Endothelial cell of umbilical vein (primary cell): ENCODE data around the gene MBTPS2.

ENCODE experiments used
- EZH2 ChIP-seq: IDR thresholded peaks from 2 replicates; pipeline ENCODE4 v1.6.1; 2012; ENCODE audit warnings: borderline replicate concordance, low read depth, mild to moderate bottlenecking, moderate library complexity, low read length, inconsistent platforms; ENCODE audit not compliant: severe bottlenecking
- POLR2A ChIP-seq: IDR thresholded peaks from 2 replicates; pipeline ENCODE4 v1.6.1; 2012; ENCODE audit warnings: low read depth, mild to moderate bottlenecking, control low read depth, low read length
- TF ChIP-seq, protein P1 (sequence below), 2 donors: IDR thresholded peaks; 1 replicate in 1 of 2; 2 replicates in 1 of 2; pipeline ENCODE4 v1.5.1; 2011; ENCODE audit warnings: low read length in 2 of 2, mild to moderate bottlenecking in 2 of 2, moderate library complexity in 2 of 2, control low read depth in 1 of 2, inconsistent platforms in 1 of 2, low read depth in 1 of 2; ENCODE audit not compliant: insufficient read depth in 1 of 2; ENCODE audit errors: extremely low read depth in 1 of 2

DNA sequence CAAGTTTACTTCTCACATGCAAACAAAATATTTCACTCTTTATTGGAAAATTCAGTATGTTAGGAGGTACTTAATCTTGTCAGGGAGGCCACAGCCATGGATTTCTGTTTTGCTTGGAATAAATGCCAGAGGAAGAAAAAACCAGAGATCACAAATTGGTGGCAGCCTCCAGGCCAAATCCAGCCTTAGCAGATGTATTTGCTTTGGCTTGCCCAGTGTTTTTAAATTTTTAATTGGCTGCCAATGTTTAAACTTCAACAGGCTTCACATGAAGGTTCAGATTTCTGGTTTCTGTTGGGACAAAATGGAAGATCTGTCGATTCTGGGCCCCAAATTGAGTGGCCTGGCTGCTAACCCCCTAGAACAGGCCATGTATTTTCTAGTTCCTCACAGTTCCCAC, 35.6 kb downstream of the MBTPS2 start:
- TF ChIP-seq POLR2A (no peak), EZH2 (no peak)
- TF ChIP-seq, protein P1, sequence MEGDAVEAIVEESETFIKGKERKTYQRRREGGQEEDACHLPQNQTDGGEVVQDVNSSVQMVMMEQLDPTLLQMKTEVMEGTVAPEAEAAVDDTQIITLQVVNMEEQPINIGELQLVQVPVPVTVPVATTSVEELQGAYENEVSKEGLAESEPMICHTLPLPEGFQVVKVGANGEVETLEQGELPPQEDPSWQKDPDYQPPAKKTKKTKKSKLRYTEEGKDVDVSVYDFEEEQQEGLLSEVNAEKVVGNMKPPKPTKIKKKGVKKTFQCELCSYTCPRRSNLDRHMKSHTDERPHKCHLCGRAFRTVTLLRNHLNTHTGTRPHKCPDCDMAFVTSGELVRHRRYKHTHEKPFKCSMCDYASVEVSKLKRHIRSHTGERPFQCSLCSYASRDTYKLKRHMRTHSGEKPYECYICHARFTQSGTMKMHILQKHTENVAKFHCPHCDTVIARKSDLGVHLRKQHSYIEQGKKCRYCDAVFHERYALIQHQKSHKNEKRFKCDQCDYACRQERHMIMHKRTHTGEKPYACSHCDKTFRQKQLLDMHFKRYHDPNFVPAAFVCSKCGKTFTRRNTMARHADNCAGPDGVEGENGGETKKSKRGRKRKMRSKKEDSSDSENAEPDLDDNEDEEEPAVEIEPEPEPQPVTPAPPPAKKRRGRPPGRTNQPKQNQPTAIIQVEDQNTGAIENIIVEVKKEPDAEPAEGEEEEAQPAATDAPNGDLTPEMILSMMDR (IDR thresholded peaks at IDR 0.05; ENCODE audit: extremely low read depth in 1 of 2, insufficient read depth in 1 of 2, low read depth in 1 of 2, low read length in 2 of 2): no peak
